Measurements from ENCODE around the gene LRRC27. TPM values are rescaled to one million over a fixed set of nuclear protein-coding genes. Genes with fewer than 3 reads are reported as not detected.

LRRC27 gene
- polyA plus RNA-seq, 1 experiment = 9.2 TPM

- CTCF ChIA-PET = interaction anchor here (0.6 kb wide), 1 partner anchor 326 kb away, joined by 3 read pairs; no protein-coding TSS in a partner anchor
- H3K27me3 ChIP-seq (ENCODE audit: control insufficient read depth, insufficient read depth, low read length) = peaks cover 13% of the 10 kb centered on the region
- TF ChIP-seq CTCF (IDR thresholded peaks at IDR 0.05; ENCODE audit: low read depth, low read length) = no peak
Measured at GRCh38 chr10:132309471-132309865, 22.5 kb upstream of the LRRC27 start.

GRCh38 chr10:132309879-132310591 is 22.0 kb upstream of the LRRC27 start:
- DNase-seq (ENCODE audit: low read depth, low spot score) = no peak

More at GRCh38 chr10:132309471-132309865, 22.5 kb upstream of the LRRC27 start:
- POLR2A ChIA-PET = no interaction called here
- DNase-seq (ENCODE audit: low read depth, low spot score) = no peak
- Histone ChIP-seq H3K4me3 (ENCODE audit: low read depth, low read length) (no peak overlapping the region), H3K9me3 (ENCODE audit: control insufficient read depth, insufficient read depth, low read length) (peaks cover 15% of the 10 kb centered on the region), H3K27ac (ENCODE audit: low read depth, low read length) (no peak overlapping the region)

GRCh38 chr10:132310701-132311337 is 21.2 kb upstream of the LRRC27 start:
- no peak for TF ChIP-seq CTCF (IDR thresholded peaks at IDR 0.05; ENCODE audit: low read depth, low read length)
- Histone ChIP-seq H3K4me3 (ENCODE audit: low read depth, low read length) (no peak overlapping the region), H3K27ac (ENCODE audit: low read depth, low read length) (no peak overlapping the region), H3K9me3 (ENCODE audit: control insufficient read depth, insufficient read depth, low read length) (peaks cover 10% of the 10 kb centered on the region), H3K27me3 (ENCODE audit: control insufficient read depth, insufficient read depth, low read length) (peaks cover 9% of the 10 kb centered on the region)
- CTCF ChIA-PET = no interaction called here
- POLR2A ChIA-PET = no interaction called here
- no peak for DNase-seq (ENCODE audit: low read depth, low spot score)

More at GRCh38 chr10:132309879-132310591, 22.0 kb upstream of the LRRC27 start:
- H3K27me3 ChIP-seq (ENCODE audit: control insufficient read depth, insufficient read depth, low read length) = peaks cover 13% of the 10 kb centered on the region
- ChIA-PET POLR2A (no interaction called here), CTCF (interaction anchor here (0.6 kb wide), 1 partner anchor 325 kb away, joined by 3 read pairs; no protein-coding TSS in a partner anchor)
- no peak overlapping the region for H3K27ac ChIP-seq (ENCODE audit: low read depth, low read length)
- no peak overlapping the region for H3K4me3 ChIP-seq (ENCODE audit: low read depth, low read length)
- peaks cover 15% of the 10 kb centered on the region for H3K9me3 ChIP-seq (ENCODE audit: control insufficient read depth, insufficient read depth, low read length)
- no peak for TF ChIP-seq CTCF (IDR thresholded peaks at IDR 0.05; ENCODE audit: low read depth, low read length)

- Histone ChIP-seq H3K27ac (ENCODE audit: low read depth, low read length) (no peak overlapping the region), H3K27me3 (ENCODE audit: control insufficient read depth, insufficient read depth, low read length) (peaks cover 6% of the 10 kb centered on the region), H3K4me3 (ENCODE audit: low read depth, low read length) (no peak overlapping the region), H3K9me3 (ENCODE audit: control insufficient read depth, insufficient read depth, low read length) (peaks cover 4% of the 10 kb centered on the region)
- no peak for DNase-seq (ENCODE audit: low read depth, low spot score)
- ChIA-PET CTCF (no interaction called here), POLR2A (no interaction called here)
- TF ChIP-seq CTCF (IDR thresholded peaks at IDR 0.05; ENCODE audit: low read depth, low read length) = no peak
Measured at GRCh38 chr10:132311338-132311939, 20.6 kb upstream of the LRRC27 start.

- Histone ChIP-seq H3K27me3 (ENCODE audit: control insufficient read depth, insufficient read depth, low read length) (peaks cover 2% of the 10 kb centered on the region), H3K4me3 (ENCODE audit: low read depth, low read length) (no peak overlapping the region), H3K27ac (ENCODE audit: low read depth, low read length) (no peak overlapping the region), H3K9me3 (ENCODE audit: control insufficient read depth, insufficient read depth, low read length) (peaks cover 4% of the 10 kb centered on the region)
- TF ChIP-seq CTCF (IDR thresholded peaks at IDR 0.05; ENCODE audit: low read depth, low read length) = no peak
- ChIA-PET POLR2A (no interaction called here), CTCF (no interaction called here)
- DNase-seq (ENCODE audit: low read depth, low spot score) = no peak
Measured at GRCh38 chr10:132313305-132313704, 18.7 kb upstream of the LRRC27 start.
